Myometrial cell (primary cell): ENCODE data around the gene TCF21. TPM values are rescaled to one million over a fixed set of nuclear protein-coding genes. Genes with fewer than 3 reads are reported as not detected.

Source experiments
- total RNA-seq: library from RNA; depleted of rRNA; stranded (reverse); fragments of >200 nt; gene quantifications from 2 replicates; pipeline ENCODE4 v1.2.3, GENCODE V29; 2015

Gene TCF21
- under 0.01 and 0.58 TPM in 2 replicates for total RNA-seq

DNA sequence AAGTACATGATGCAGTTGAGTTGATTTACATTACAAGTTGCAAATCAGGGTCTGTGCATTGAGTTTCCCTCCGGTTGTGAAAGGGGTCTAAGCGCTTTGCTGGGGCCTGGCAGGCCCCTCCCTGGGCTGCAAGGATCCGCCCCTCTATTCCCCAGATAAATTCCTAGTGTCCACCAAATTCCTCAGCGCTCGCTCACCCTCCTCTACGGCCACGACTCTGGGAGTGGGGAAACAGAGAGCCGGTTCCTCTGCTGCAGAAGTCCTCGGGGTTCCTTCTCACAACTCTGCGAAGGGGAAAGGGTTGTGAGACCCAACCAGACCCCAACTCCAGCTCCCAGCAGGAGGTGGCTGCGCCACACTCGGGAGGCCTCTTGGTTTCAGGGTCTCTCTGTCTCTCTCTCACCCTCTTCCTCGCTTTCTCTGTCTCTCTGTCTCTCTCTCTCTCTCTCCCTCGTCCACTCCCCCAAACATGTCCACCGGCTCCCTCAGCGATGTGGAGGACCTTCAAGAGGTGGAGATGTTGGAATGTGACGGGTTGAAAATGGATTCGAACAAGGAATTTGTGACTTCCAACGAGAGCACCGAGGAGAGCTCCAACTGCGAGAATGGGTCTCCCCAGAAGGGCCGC is at the start of gene TCF21:
Gene TCF21 (plus strand): TSS at position 185 of the 628 bp plus-strand sequence. CDS start 285 bp downstream, at position 470.

Other genes starting within 250 kb of the TCF21 start
- 30.0 and 30.3 TPM in 2 replicates for gene TBPL1, start 64.1 kb downstream of the TCF21 start, total RNA-seq
- gene SLC2A12, start 163.5 kb downstream of the TCF21 start, total RNA-seq = 2.0 and 2.3 TPM in 2 replicates